Upper lobe of left lung (tissue), 4 donors: ENCODE measurements around the gene DNAJC5G.

Source experiments
- EP300 ChIP-seq, 4 donors: sonication (generic); formaldehyde crosslinking; IDR thresholded peaks; one replicate each; pipeline ENCODE4 v1.5.1; 2017; ENCODE audit warnings: antibody characterized with exemption in 4 of 4, control low read depth in 2 of 4
- POLR2A ChIP-seq, 4 donors: fragments of 450-650 bp; IDR thresholded peaks; one replicate each; pipeline ENCODE4 v1.5.1; 2016 to 2017; ENCODE audit warnings: antibody characterized with exemption in 4 of 4, mild to moderate bottlenecking in 2 of 4
- POLR2AphosphoS5 ChIP-seq, 2 donors: sonication (generic); formaldehyde crosslinking; IDR thresholded peaks; one replicate each; pipeline ENCODE4 v1.5.1; 2017; ENCODE audit warnings: antibody characterized with exemption in 2 of 2
- TF ChIP-seq, protein P1 (sequence below), 6 experiments: fragments of 450-650 bp in 4 of 6; fragments of 200-600 bp in 2 of 6; sonication (generic) in 2 of 6; IDR thresholded peaks; one replicate each; pipeline ENCODE4 v1.5.1; 2016 to 2019; ENCODE audit warnings: antibody characterized with exemption in 6 of 6

DNA sequence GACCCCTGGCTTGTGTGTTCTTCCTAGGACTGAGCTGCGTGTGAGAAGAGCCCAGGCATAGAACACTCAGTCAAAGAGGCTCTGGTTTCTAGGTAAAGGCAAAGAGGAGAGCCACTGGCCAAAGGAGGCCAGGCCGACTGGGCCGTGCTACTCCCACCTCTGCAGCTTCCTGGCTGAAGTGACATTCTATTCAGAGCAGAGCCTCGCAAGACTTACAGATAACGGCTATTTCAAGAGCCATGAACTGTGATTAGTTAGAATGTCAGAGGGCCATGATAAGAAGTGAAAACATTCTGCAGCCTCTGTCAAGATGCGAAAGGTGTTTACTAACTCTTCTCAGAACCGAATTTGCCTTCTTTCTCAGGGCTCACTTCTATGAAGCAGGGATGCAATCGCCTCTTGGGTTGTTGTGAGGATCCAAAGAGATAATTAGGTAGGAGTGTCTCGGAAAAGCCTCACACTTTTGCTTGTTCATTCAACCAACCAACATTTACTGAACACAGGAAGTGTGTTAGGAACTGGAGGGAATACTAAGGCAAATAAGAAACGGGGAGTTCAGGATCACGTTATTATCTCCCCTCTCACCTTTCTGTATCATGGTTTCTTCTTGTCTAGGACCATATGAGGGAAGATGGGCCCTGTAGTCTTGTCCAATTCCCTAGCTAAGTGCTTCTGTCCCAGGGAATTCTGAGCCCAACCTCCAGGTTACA lies 3.4 kb upstream of the DNAJC5G start:
- TF ChIP-seq, protein P1, sequence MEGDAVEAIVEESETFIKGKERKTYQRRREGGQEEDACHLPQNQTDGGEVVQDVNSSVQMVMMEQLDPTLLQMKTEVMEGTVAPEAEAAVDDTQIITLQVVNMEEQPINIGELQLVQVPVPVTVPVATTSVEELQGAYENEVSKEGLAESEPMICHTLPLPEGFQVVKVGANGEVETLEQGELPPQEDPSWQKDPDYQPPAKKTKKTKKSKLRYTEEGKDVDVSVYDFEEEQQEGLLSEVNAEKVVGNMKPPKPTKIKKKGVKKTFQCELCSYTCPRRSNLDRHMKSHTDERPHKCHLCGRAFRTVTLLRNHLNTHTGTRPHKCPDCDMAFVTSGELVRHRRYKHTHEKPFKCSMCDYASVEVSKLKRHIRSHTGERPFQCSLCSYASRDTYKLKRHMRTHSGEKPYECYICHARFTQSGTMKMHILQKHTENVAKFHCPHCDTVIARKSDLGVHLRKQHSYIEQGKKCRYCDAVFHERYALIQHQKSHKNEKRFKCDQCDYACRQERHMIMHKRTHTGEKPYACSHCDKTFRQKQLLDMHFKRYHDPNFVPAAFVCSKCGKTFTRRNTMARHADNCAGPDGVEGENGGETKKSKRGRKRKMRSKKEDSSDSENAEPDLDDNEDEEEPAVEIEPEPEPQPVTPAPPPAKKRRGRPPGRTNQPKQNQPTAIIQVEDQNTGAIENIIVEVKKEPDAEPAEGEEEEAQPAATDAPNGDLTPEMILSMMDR (IDR thresholded peaks at IDR 0.05), result no peak
- TF ChIP-seq POLR2A (IDR thresholded peaks at IDR 0.05) (no peak), EP300 (IDR thresholded peaks at IDR 0.05) (no peak), POLR2AphosphoS5 (IDR thresholded peaks at IDR 0.05) (no peak)
